MM.1S (cell line): ENCODE results near the gene ZDHHC22.

ENCODE experiments used
- DNase-seq: peaks from one replicate; pipeline ENCODE4 v3.0.0-alpha.2; 2015
- H2AFZ ChIP-seq: fragments of 300-600 bp; sonication (generic); 2 replicates; pipeline ENCODE4 v1.6.0; 2016; ENCODE audit warnings: antibody characterized with exemption, low read length
- H3F3A ChIP-seq: fragments of 300-600 bp; sonication (generic); 2 replicates; pipeline ENCODE4 v1.6.1; 2016; ENCODE audit warnings: mild to moderate bottlenecking, antibody characterized with exemption, low read length, moderate library complexity, mixed read lengths; ENCODE audit not compliant: insufficient read depth
- H3K27ac ChIP-seq: fragments of 300-600 bp; sonication (generic); 2 replicates; pipeline ENCODE4 v1.5.1; 2016; ENCODE audit warnings: mild to moderate bottlenecking, low read length
- H3K27me3 ChIP-seq: fragments of 300-600 bp; sonication (generic); replicated peaks from 2 replicates; pipeline ENCODE4 v1.6.0; 2016; ENCODE audit warnings: low read length; ENCODE audit not compliant: insufficient read depth
- H3K36me3 ChIP-seq: fragments of 300-600 bp; sonication (generic); replicated peaks from 2 replicates; pipeline ENCODE4 v1.6.1; 2016; ENCODE audit warnings: mild to moderate bottlenecking, low read length, mixed read lengths; ENCODE audit not compliant: insufficient read depth
- H3K4me1 ChIP-seq: fragments of 300-600 bp; sonication (generic); 2 replicates; pipeline ENCODE4 v1.6.1; 2016; ENCODE audit warnings: low read length, mixed read lengths
- H3K4me2 ChIP-seq: fragments of 300-600 bp; sonication (generic); 2 replicates; pipeline ENCODE4 v1.6.0; 2016; ENCODE audit warnings: low read depth, low read length
- H3K4me3 ChIP-seq: fragments of 300-600 bp; sonication (generic); 2 replicates; pipeline ENCODE4 v1.5.1; 2016; ENCODE audit warnings: low read length, mixed read lengths
- H3K79me2 ChIP-seq: fragments of 300-600 bp; sonication (generic); 2 replicates; pipeline ENCODE4 v1.6.1; 2016; ENCODE audit warnings: mixed run types, low read length, mixed read lengths
- H3K9ac ChIP-seq: fragments of 300-600 bp; sonication (generic); 2 replicates; pipeline ENCODE4 v1.6.1; 2016; ENCODE audit warnings: low read length, mixed read lengths
- H3K9me2 ChIP-seq: fragments of 300-600 bp; sonication (generic); replicated peaks from 2 replicates; pipeline ENCODE4 v1.6.1; 2016; ENCODE audit warnings: mild to moderate bottlenecking, low read length, mixed read lengths; ENCODE audit not compliant: insufficient read depth
- H3K9me3 ChIP-seq: fragments of 300-600 bp; sonication (generic); replicated peaks from 2 replicates; pipeline ENCODE4 v1.6.1; 2016; ENCODE audit warnings: mild to moderate bottlenecking, low read length, mixed read lengths; ENCODE audit not compliant: insufficient read depth
- H4K20me1 ChIP-seq: fragments of 300-600 bp; sonication (generic); 2 replicates; pipeline ENCODE4 v1.6.1; 2016; ENCODE audit warnings: mild to moderate bottlenecking, low read length, moderate library complexity, mixed read lengths; ENCODE audit not compliant: insufficient read depth
- CTCF ChIP-seq: fragments of 300-600 bp; sonication (generic); IDR thresholded peaks from 2 replicates; pipeline ENCODE4 v1.5.1; 2016; ENCODE audit warnings: antibody characterized with exemption, low read length, mixed read lengths
- EZH2 ChIP-seq: fragments of 300-600 bp; sonication (generic); optimal IDR thresholded peaks from 2 replicates; pipeline ENCODE3; 2017; ENCODE audit warnings: low read depth, mild to moderate bottlenecking, antibody characterized with exemption, low read length, mixed read lengths
- EZH2phosphoT487 ChIP-seq: fragments of 300-600 bp; sonication (generic); IDR thresholded peaks from 2 replicates; pipeline ENCODE4 v1.6.1; 2018; ENCODE audit warnings: antibody characterized with exemption, low read length

Gene ZDHHC22

DNA sequence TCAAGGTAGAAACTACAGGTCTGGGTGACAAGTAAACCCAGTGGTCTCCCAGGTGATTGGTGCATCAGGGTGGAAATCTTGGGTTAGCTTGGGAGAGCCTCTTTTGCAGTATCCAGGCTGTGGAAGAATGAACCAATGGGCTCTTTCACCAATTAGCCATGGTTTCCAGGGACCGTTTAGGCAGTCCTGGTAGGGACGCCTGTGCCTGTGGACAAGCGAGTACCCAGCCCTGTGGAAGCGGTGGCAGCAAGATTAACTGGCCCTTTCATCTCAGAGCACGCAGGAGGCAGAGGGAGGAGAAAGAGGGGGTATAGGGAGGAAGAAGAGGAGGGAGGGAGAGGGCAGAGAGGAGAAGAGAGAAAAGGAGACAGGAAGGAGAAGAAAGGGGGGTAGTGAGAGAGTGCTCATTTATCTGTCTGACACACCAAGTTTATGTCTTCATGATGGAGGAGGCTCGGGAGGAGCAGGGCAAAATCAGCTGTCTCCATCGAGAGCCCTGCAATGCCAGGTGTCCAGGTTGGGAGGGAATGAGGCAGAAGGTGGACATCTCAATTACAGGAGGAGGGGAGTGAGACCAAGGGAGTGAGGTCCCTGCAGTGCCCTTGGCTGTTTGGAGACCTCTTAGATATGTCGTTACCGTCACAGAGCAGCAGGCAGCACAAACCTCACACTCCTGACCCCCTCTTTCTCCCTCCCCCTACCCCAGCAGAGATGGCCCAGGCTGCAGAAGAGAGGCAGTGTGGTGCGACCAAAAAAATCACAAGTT lies 4.6 kb upstream of the ZDHHC22 start:
- H3K9me2 ChIP-seq: no peaks in the 10 kb centered on the region
- H3K4me2 ChIP-seq: no peak overlapping the region
- no peak overlapping the region for H3K27ac ChIP-seq
- H3K4me1 ChIP-seq: no peaks in the 10 kb centered on the region
- H3K36me3 ChIP-seq: no peaks in the 10 kb centered on the region
- no peaks in the 10 kb centered on the region for H3K79me2 ChIP-seq
- peaks cover 11% of the 10 kb centered on the region; the same call in 1 of the 2 replicates for H3K27me3 ChIP-seq
- H2AFZ ChIP-seq: no peak overlapping the region
- H4K20me1 ChIP-seq: no peaks in the 10 kb centered on the region
- DNase-seq: no peak
- no peaks in the 10 kb centered on the region for H3K9me3 ChIP-seq
- TF ChIP-seq EZH2 (no peak), EZH2phosphoT487 (no peak), CTCF (no peak)
- no peak overlapping the region for H3K4me3 ChIP-seq
- no peaks in the 10 kb centered on the region for H3F3A ChIP-seq
- H3K9ac ChIP-seq: no peak overlapping the region

- Histone ChIP-seq H3K79me2 (no peaks in the 10 kb centered on the region), H3K9me3 (no peaks in the 10 kb centered on the region), H3K9me2 (no peaks in the 10 kb centered on the region), H3K4me1 (no peaks in the 10 kb centered on the region), H3F3A (no peaks in the 10 kb centered on the region), H3K9ac (no peak overlapping the region), H3K27me3 (peaks cover 23% of the 10 kb centered on the region), H3K36me3 (no peaks in the 10 kb centered on the region), H4K20me1 (no peaks in the 10 kb centered on the region), H3K27ac (no peak overlapping the region), H3K4me3 (no peak overlapping the region), H3K4me2 (no peak overlapping the region), H2AFZ (no peak overlapping the region)
- DNase-seq: no peak
- no peak for TF ChIP-seq EZH2phosphoT487
- no peak for TF ChIP-seq CTCF
- no peak for TF ChIP-seq EZH2
These were observed 3.0 kb upstream of the ZDHHC22 start for GRCh38 chr14:77144412-77145115.

DNA sequence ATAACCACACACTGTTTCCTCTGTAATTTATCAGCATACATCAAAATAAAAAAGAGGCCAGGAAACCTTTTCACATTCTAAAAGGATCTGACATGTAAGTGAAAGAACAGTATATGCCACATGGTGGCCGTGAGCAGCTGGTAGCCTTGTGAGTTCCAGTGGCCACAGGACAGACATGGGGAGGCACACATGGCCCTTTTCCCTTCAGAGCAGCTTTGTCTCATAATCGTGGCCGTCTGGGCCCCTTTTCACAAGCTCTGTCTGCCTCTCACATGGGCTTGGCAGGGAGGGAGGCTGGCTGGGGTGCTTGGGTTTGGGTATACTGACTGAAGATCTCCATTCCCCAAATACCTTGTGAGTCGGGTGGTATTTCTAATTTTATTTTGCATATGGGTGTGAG lies 1.5 kb upstream of the ZDHHC22 start:
- no peak for DNase-seq
- TF ChIP-seq EZH2: no peak
- no peak overlapping the region for H3K4me2 ChIP-seq
- no peaks in the 10 kb centered on the region for H4K20me1 ChIP-seq
- peaks cover 23% of the 10 kb centered on the region for H3K27me3 ChIP-seq
- no peak overlapping the region for H3K27ac ChIP-seq
- H3K9me2 ChIP-seq: no peaks in the 10 kb centered on the region
- H3K4me1 ChIP-seq: no peaks in the 10 kb centered on the region
- H3F3A ChIP-seq: no peaks in the 10 kb centered on the region
- no peak overlapping the region for H3K4me3 ChIP-seq
- H3K79me2 ChIP-seq: no peaks in the 10 kb centered on the region
- H3K9ac ChIP-seq: no peak overlapping the region
- H2AFZ ChIP-seq: no peak overlapping the region
- H3K36me3 ChIP-seq: no peaks in the 10 kb centered on the region
- no peaks in the 10 kb centered on the region for H3K9me3 ChIP-seq
